GM10248 (cell line): ENCODE measurements around the gene RAD51AP2.

Experiments used
- CTCF ChIA-PET: fragments of 300-600 bp; sonication (Branson Sonifier 250); formaldehyde crosslinking; extraction: SDS; loops from one replicate; lab custom pipeline; 2021; ENCODE audit warnings: antibody characterized with exemption; lab: Yijun Ruan, JAX
- POLR2A ChIA-PET: fragments of 350-650 bp; sonication (Branson Sonifier 250); formaldehyde crosslinking; extraction: SDS; loops from one replicate; lab custom pipeline; 2020; ENCODE audit warnings: antibody characterized with exemption; lab: Yijun Ruan, JAX
- DNase-seq: peaks from one replicate; pipeline ENCODE4 v3.0.0; 2012; ENCODE audit errors: extremely low spot score
- TF ChIP-seq, protein P1 (sequence below): IDR thresholded peaks from 2 replicates; pipeline ENCODE4 v1.5.1; 2012; ENCODE audit warnings: mild to moderate bottlenecking, low read depth; ENCODE audit errors: extremely low read depth, missing control alignments, control extremely low read depth

RAD51AP2 gene

GRCh38 chr2:17520761-17521160 lies 2.5 kb upstream of the RAD51AP2 start:
- DNase-seq = peak; percentile 17
- ChIA-PET CTCF (no interaction called here), POLR2A (no interaction called here)
- TF ChIP-seq, protein P1, sequence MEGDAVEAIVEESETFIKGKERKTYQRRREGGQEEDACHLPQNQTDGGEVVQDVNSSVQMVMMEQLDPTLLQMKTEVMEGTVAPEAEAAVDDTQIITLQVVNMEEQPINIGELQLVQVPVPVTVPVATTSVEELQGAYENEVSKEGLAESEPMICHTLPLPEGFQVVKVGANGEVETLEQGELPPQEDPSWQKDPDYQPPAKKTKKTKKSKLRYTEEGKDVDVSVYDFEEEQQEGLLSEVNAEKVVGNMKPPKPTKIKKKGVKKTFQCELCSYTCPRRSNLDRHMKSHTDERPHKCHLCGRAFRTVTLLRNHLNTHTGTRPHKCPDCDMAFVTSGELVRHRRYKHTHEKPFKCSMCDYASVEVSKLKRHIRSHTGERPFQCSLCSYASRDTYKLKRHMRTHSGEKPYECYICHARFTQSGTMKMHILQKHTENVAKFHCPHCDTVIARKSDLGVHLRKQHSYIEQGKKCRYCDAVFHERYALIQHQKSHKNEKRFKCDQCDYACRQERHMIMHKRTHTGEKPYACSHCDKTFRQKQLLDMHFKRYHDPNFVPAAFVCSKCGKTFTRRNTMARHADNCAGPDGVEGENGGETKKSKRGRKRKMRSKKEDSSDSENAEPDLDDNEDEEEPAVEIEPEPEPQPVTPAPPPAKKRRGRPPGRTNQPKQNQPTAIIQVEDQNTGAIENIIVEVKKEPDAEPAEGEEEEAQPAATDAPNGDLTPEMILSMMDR = no peak

DNA sequence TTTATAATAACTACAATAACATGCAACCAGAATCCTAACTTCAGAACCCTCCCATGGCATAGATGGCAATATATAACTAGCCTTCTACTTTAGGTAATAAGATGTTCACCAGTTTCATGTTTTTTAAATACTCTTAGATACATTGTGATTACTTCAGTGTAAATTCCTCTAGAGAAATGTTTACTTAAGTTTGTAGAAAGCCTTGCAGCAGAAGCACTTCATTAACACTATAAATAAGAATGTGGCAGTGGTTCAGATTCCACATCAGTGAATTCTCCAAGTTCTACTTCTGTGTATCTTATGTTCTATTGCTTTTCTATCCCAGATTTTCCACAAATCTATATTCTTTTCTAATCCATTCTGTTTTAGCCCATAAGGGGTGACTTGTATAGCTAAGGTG lies 1.2 kb upstream of the RAD51AP2 start:
- CTCF ChIA-PET = no interaction called here
- POLR2A ChIA-PET = no interaction called here

GRCh38 chr2:17517481-17518211 lies 594 bp downstream of the RAD51AP2 start:
- no peak for DNase-seq
- ChIA-PET POLR2A (no interaction called here), CTCF (interaction anchor here (1.2 to 1.7 kb wide), 4 partner anchors 9 to 154 kb away, joined by 3 to 6 read pairs (median 3); no protein-coding TSS in a partner anchor)
- TF ChIP-seq, protein P1 = no peak

More for the DNA sequence above, 1.2 kb upstream of the RAD51AP2 start:
- no peak for DNase-seq
- TF ChIP-seq, protein P1 = no peak

- TF ChIP-seq, protein P1 = no peak
- CTCF ChIA-PET = no interaction called here
- POLR2A ChIA-PET = no interaction called here
- peak; percentile 30 for DNase-seq
Observed at GRCh38 chr2:17515652-17516051, 2.6 kb downstream of the RAD51AP2 start.

- POLR2A ChIA-PET = no interaction called here
- CTCF ChIA-PET = interaction anchor here (0.9 to 1.0 kb wide), 2 partner anchors 12 to 139 kb away, joined by 3 read pairs; no protein-coding TSS in a partner anchor
- no peak for DNase-seq
- TF ChIP-seq, protein P1 = no peak
Observed at GRCh38 chr2:17506736-17507616, 11.3 kb downstream of the RAD51AP2 start.

- CTCF ChIA-PET = no interaction called here
- POLR2A ChIA-PET = no interaction called here
- TF ChIP-seq, protein P1 = no peak
- DNase-seq = no peak
Observed at GRCh38 chr2:17497718-17498117, 20.5 kb downstream of the RAD51AP2 start.
